Tibial nerve (tissue), 4 donors: ENCODE results near the gene SP1.
A peak's percentile ranks its signal among the peaks of the same experiment; 100 is the strongest.

ENCODE experiments used
- CTCF ChIP-seq, 5 experiments: fragments of 200-600 bp in 3 of 5; fragments of 450-650 bp in 2 of 5; sonication (generic) in 3 of 5; IDR thresholded peaks; one replicate each; pipeline ENCODE4 v1.5.1; 2016 to 2019; ENCODE audit warnings: antibody characterized with exemption in 5 of 5, mild to moderate bottlenecking in 3 of 5, moderate library complexity in 2 of 5
- EP300 ChIP-seq, 2 donors: sonication (generic); formaldehyde crosslinking; IDR thresholded peaks; one replicate each; pipeline ENCODE4 v1.6.1; 2017; ENCODE audit warnings: antibody characterized with exemption in 2 of 2, mild to moderate bottlenecking in 1 of 2
- POLR2A ChIP-seq, 2 donors: fragments of 450-650 bp; IDR thresholded peaks; one replicate each; pipeline ENCODE4 v1.6.1; 2017; ENCODE audit warnings: antibody characterized with exemption in 2 of 2, mild to moderate bottlenecking in 2 of 2, moderate library complexity in 2 of 2

DNA sequence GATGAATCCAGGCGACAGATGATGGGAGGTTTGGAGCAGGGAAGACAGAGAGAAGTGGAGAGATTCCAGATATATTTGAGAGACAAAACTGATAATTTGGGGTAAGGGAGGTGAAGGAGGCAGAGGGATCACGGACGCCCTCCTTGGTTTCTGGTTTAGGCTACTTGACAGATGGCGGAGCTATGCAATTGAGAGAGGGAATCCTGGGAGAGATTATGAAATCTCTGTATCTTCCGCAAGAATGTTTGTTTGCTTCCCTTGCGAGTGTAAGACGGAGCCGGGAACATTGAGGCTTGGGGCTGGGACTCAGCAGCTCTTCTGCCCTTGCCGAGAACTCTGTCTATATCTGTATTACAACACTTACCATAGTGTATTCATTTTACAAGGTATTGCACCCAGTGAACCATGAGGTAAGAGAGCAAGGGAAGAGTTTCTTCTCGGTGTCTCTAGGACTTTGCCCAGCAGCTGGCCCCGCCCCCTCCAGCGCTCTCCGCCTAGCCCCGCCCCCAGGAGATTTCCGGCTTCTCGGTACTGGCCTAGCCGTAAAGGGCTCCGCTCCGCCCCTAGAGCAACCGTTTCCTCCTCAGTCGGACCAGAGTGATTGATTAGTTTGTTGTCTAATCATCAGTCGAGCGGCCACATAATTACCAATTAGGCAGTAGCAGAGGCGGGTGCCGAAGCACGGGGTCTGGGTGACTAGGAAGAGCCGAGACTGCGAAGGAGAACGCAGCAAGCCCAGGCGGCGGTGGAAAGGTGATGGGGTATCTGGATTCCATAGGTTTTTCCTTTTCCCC is 61.3 kb downstream of the SP1 start, which contains the start of gene PRR13:
- TF ChIP-seq POLR2A (IDR thresholded peaks at IDR 0.05) (peak; percentile 85 to 91), CTCF (IDR thresholded peaks at IDR 0.05) (no peak), EP300 (IDR thresholded peaks at IDR 0.05) (peak; percentile 30 to 96)
